CD14-positive monocyte (primary cell): Measurements from ENCODE around the gene TIMMDC1. TPM values are rescaled to one million over a fixed set of nuclear protein-coding genes. Genes with fewer than 3 reads are reported as not detected.

Experiments
- DNase-seq, 3 donors: peaks; one replicate each; pipeline ENCODE4 v3.0.0-alpha.2; 2011 to 2022
- H2AFZ ChIP-seq: 2 replicates; pipeline ENCODE4 v1.6.0; 2012; ENCODE audit warnings: mild to moderate bottlenecking, low read depth, low read length, inconsistent platforms; ENCODE audit not compliant: insufficient read depth, poor library complexity, severe bottlenecking
- H3K27ac ChIP-seq, 2 donors: 1 replicate in 1 of 2; 2 replicates in 1 of 2; pipeline ENCODE4 v1.5.1; 2012 to 2013; ENCODE audit warnings: low read length in 2 of 2, control low read depth in 1 of 2, inconsistent platforms in 1 of 2, low read depth in 1 of 2, mild to moderate bottlenecking in 1 of 2
- H3K27me3 ChIP-seq, 2 donors: one replicate each; pipeline versions ENCODE4 v1.6.0 to v1.6.1; 2011 to 2013; ENCODE audit warnings: low read length in 2 of 2; ENCODE audit not compliant: control insufficient read depth in 2 of 2, insufficient read depth in 2 of 2
- H3K36me3 ChIP-seq, 2 donors: replicated peaks in 1 of 2; 1 replicate in 1 of 2; 2 replicates in 1 of 2; pipeline versions ENCODE4 v1.5.1 to v1.6.1; 2012 to 2013; ENCODE audit warnings: low read length in 2 of 2, control low read depth in 1 of 2, inconsistent platforms in 1 of 2, mild to moderate bottlenecking in 1 of 2; ENCODE audit not compliant: insufficient read depth in 2 of 2, control insufficient read depth in 1 of 2
- H3K4me1 ChIP-seq, 2 donors: 1 replicate in 1 of 2; 2 replicates in 1 of 2; pipeline versions ENCODE4 v1.5.1 to v1.6.1; 2012 to 2013; ENCODE audit warnings: low read length in 2 of 2, control low read depth in 1 of 2, inconsistent platforms in 1 of 2, mild to moderate bottlenecking in 1 of 2, moderate library complexity in 1 of 2; ENCODE audit not compliant: insufficient read depth in 2 of 2, control insufficient read depth in 1 of 2
- H3K4me2 ChIP-seq: replicated peaks from 2 replicates; pipeline ENCODE3; 2012; ENCODE audit warnings: low read length, moderate library complexity, mild to moderate bottlenecking; ENCODE audit not compliant: poor library complexity, severe bottlenecking; ENCODE audit errors: extremely low read depth
- H3K4me3 ChIP-seq, 3 experiments: fragments of 200-600 bp in 1 of 3; sonication (generic) in 1 of 3; replicated peaks in 1 of 3; 1 replicate in 2 of 3; 2 replicates in 1 of 3; pipeline ENCODE4 v1.5.1; 2011 to 2013; ENCODE audit warnings: low read length in 3 of 3, mild to moderate bottlenecking in 3 of 3, control low read depth in 2 of 3, low read depth in 2 of 3, inconsistent platforms in 1 of 3, moderate library complexity in 1 of 3
- H3K79me2 ChIP-seq: 2 replicates; pipeline ENCODE4 v1.6.0; 2012; ENCODE audit warnings: mild to moderate bottlenecking, control low read depth, inconsistent platforms, low read length, moderate library complexity; ENCODE audit not compliant: insufficient read depth
- H3K9ac ChIP-seq: 2 replicates; pipeline ENCODE4 v1.6.0; 2017; ENCODE audit warnings: low read length, mild to moderate bottlenecking; ENCODE audit not compliant: insufficient read depth, poor library complexity, severe bottlenecking
- H3K9me3 ChIP-seq, 2 donors: replicated peaks in 1 of 2; 1 replicate in 1 of 2; 2 replicates in 1 of 2; pipeline versions ENCODE4 v1.5.1 to v1.6.1; 2012 to 2013; ENCODE audit warnings: low read length in 2 of 2, control low read depth in 1 of 2; ENCODE audit not compliant: control insufficient read depth in 1 of 2, insufficient read depth in 1 of 2
- H4K20me1 ChIP-seq: 2 replicates; pipeline ENCODE4 v1.6.0; 2012; ENCODE audit warnings: mild to moderate bottlenecking, low read length, control low read depth, moderate library complexity; ENCODE audit not compliant: insufficient read depth
- H3K27ac Mint-ChIP-seq, 7 donors: one replicate each; pipeline ENCODE4 v1.8.0; 2020; ENCODE audit warnings: mild to moderate bottlenecking in 7 of 7, mixed read lengths in 7 of 7, moderate library complexity in 6 of 7, inconsistent platforms in 2 of 7
- H3K27me3 Mint-ChIP-seq, 3 donors: one replicate each; pipeline ENCODE4 v1.8.0; 2021 to 2022; ENCODE audit warnings: low read depth in 3 of 3, mild to moderate bottlenecking in 3 of 3, mixed read lengths in 3 of 3, moderate library complexity in 3 of 3, inconsistent platforms in 1 of 3
- H3K36me3 Mint-ChIP-seq, 2 donors: one replicate each; pipeline ENCODE4 v1.8.0; 2020; ENCODE audit warnings: mixed read lengths in 2 of 2, inconsistent platforms in 1 of 2, mild to moderate bottlenecking in 1 of 2
- H3K4me1 Mint-ChIP-seq: one replicate; pipeline ENCODE4 v1.8.0; 2020; ENCODE audit warnings: mild to moderate bottlenecking, mixed read lengths
- H3K4me3 Mint-ChIP-seq, 2 donors: one replicate each; pipeline ENCODE4 v1.8.0; 2020; ENCODE audit warnings: mild to moderate bottlenecking in 2 of 2, mixed read lengths in 2 of 2, moderate library complexity in 1 of 2
- H3K9me3 Mint-ChIP-seq, 7 donors: one replicate each; pipeline ENCODE4 v1.8.0; 2020 to 2022; ENCODE audit warnings: mixed read lengths in 7 of 7, mild to moderate bottlenecking in 6 of 7, moderate library complexity in 6 of 7, inconsistent platforms in 2 of 7
- WGBS: methylation state at CpG from one replicate; pipeline ENCODE4 v1.1.5; 2013; ENCODE audit warnings: missing lambda C conversion rate; ENCODE audit not compliant: insufficient coverage; 5-methylcytosine and 5-hydroxymethylcytosine counted together
- intact Hi-C, 2 donors: fragments of 100-400 bp; cut with micrococcal nuclease; formaldehyde crosslinking; loops; one replicate each; pipeline versions ENCODE4 v1.15.0 to v1.15.1; 2023
- polyA plus RNA-seq, 3 donors: library from polyadenylated mRNA; depleted of rRNA in 1 of 3; unstranded in 2 of 3; stranded (reverse) in 1 of 3; fragments of 300-500 nt in 2 of 3; fragments of >200 nt in 1 of 3; fragmentation: Illumina TruSeq in 2 of 3; gene quantifications; 1 replicate in 2 of 3; 2 replicates in 1 of 3; pipeline ENCODE4 v1.2.3, GENCODE V29; 2012 to 2021
- TF ChIP-seq, protein P1 (sequence below): fragments of 200-600 bp; IDR thresholded peaks from one replicate; pipeline ENCODE4 v1.8.0; 2022; ENCODE audit warnings: antibody characterized with exemption, mild to moderate bottlenecking

TIMMDC1 gene
- polyA plus RNA-seq, 3 donors: 34.1 to 81.1 (median 78.2) TPM

DNA sequence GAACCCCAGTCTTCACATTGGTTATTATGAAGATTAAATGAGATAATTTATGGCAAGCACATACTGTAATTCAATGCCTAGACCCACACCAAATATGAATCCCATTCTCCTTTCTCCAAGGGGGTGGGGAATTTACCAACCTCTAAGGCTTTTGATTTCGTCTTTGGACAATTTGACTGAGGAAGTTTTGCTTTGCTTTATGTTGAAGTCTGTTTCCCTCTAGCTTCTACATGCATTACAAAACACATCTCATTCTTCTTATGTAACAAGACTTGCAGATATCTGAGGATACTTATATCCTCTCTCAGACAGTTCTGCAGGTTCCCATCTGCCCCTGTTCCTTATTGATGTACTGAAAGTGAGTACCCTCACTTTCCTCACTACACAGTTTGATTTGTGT lies 48.9 kb downstream of the TIMMDC1 start:
- H3K4me2 ChIP-seq: no peak overlapping the region
- Mint-ChIP-seq H3K4me1 (peaks cover 16% of the 10 kb centered on the region), H3K36me3 (no peaks in the 10 kb centered on the region)

DNA sequence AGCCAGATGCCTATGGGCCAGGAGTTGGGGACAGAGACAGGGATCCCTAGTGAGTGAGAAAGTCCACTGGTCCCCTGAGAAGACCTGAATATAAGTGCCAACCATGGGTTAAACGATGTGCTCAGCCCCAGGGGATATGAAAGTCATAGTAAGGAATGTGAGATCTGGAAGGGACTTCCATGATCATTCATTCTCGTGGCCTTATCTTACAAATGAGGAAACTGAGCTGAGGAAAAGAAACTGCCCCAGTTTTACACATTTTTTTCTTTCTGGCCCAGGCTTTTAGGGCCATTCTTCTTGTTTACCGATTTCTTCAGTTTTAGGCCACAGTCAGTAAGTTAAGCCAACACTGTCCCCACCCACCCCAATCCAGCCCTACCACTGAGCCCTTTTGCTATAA lies 50.0 kb downstream of the TIMMDC1 start:
- peaks cover 0 to 2% (median 0%) of the 10 kb centered on the region in 3 donors for H3K27me3 Mint-ChIP-seq
- H3K4me3 ChIP-seq: no peak overlapping the region
- no peaks in the 10 kb centered on the region for H3K9me3 ChIP-seq
- H3K4me2 ChIP-seq: no peak overlapping the region
- TF ChIP-seq, protein P1, sequence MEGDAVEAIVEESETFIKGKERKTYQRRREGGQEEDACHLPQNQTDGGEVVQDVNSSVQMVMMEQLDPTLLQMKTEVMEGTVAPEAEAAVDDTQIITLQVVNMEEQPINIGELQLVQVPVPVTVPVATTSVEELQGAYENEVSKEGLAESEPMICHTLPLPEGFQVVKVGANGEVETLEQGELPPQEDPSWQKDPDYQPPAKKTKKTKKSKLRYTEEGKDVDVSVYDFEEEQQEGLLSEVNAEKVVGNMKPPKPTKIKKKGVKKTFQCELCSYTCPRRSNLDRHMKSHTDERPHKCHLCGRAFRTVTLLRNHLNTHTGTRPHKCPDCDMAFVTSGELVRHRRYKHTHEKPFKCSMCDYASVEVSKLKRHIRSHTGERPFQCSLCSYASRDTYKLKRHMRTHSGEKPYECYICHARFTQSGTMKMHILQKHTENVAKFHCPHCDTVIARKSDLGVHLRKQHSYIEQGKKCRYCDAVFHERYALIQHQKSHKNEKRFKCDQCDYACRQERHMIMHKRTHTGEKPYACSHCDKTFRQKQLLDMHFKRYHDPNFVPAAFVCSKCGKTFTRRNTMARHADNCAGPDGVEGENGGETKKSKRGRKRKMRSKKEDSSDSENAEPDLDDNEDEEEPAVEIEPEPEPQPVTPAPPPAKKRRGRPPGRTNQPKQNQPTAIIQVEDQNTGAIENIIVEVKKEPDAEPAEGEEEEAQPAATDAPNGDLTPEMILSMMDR: no peak
- no peaks in the 10 kb centered on the region for H3K27me3 ChIP-seq
- H3K4me1 Mint-ChIP-seq: peaks cover 16% of the 10 kb centered on the region
- H3K9ac ChIP-seq: no peak overlapping the region
- no peak overlapping the region for H3K27ac ChIP-seq
- no peak for DNase-seq
- peaks cover 0 to 4% of the 10 kb centered on the region in 2 donors for H3K4me1 ChIP-seq
- H2AFZ ChIP-seq: no peak overlapping the region
- no peaks in the 10 kb centered on the region for H3K36me3 ChIP-seq
- intact Hi-C loops: no loop called here
- H3K9me3 Mint-ChIP-seq: peaks cover 0 to 5% (median 0%) of the 10 kb centered on the region in 7 donors
- H3K79me2 ChIP-seq: no peaks in the 10 kb centered on the region
- no peaks in the 10 kb centered on the region for H4K20me1 ChIP-seq
- H3K36me3 Mint-ChIP-seq: no peaks in the 10 kb centered on the region
- no peak overlapping the region for H3K4me3 Mint-ChIP-seq
- no CpG with 5 or more reads among the region's 3 CpGs for WGBS
- H3K27ac Mint-ChIP-seq: no peak overlapping the region

More for the DNA sequence above, 48.9 kb downstream of the TIMMDC1 start:
- Histone ChIP-seq H3K27ac (peak overlapping the region in 1 of 2 donors; percentile 2), H4K20me1 (no peaks in the 10 kb centered on the region), H2AFZ (peak overlapping the region; percentile 6), H3K27me3 (no peaks in the 10 kb centered on the region), H3K79me2 (no peaks in the 10 kb centered on the region), H3K36me3 (no peaks in the 10 kb centered on the region), H3K4me1 (peaks cover 0 to 4% of the 10 kb centered on the region in 2 donors), H3K4me3 (no peak overlapping the region), H3K9ac (no peak overlapping the region), H3K9me3 (no peaks in the 10 kb centered on the region)
- TF ChIP-seq, protein P1: no peak
- Mint-ChIP-seq H3K9me3 (peaks cover 0 to 6% (median 3%) of the 10 kb centered on the region in 7 donors), H3K4me3 (no peak overlapping the region), H3K27me3 (peaks cover 0 to 2% (median 0%) of the 10 kb centered on the region in 3 donors), H3K27ac (no peak overlapping the region)
- WGBS: no CpG with 5 or more reads among the region's 1 CpG
- DNase-seq: no peak
- intact Hi-C loops: no loop called here
